GM23338 (cell line): ENCODE measurements around the gene NPLOC4.

Source experiments
- CREB1 ChIP-seq: fragments of 250-450 bp; sonication (Bioruptor Pico); IDR thresholded peaks from 2 replicates; pipeline ENCODE4 v1.5.0; 2020; ENCODE audit warnings: low read depth, mild to moderate bottlenecking, moderate library complexity
- EZH2 ChIP-seq: fragments of 200-600 bp; sonication (generic); IDR thresholded peaks from one replicate; pipeline ENCODE4 v1.8.0; 2017; ENCODE audit warnings: antibody characterized with exemption, mild to moderate bottlenecking, low read depth; ENCODE audit not compliant: unreplicated experiment
- EZH2phosphoT487 ChIP-seq: fragments of 200-600 bp; sonication (generic); IDR thresholded peaks from one replicate; pipeline ENCODE4 v1.8.1; 2018; ENCODE audit warnings: antibody characterized with exemption; ENCODE audit not compliant: unreplicated experiment
- JUNB ChIP-seq: IDR thresholded peaks from one replicate; pipeline ENCODE4 v1.6.1; 2016; ENCODE audit warnings: antibody characterized with exemption; ENCODE audit not compliant: unreplicated experiment
- POLR2AphosphoS5 ChIP-seq: IDR thresholded peaks from 2 replicates; pipeline ENCODE4 v1.6.1; 2016; ENCODE audit warnings: antibody characterized with exemption, low read depth
- REST ChIP-seq: IDR thresholded peaks from one replicate; pipeline ENCODE4 v1.6.1; 2018; ENCODE audit warnings: antibody characterized with exemption; ENCODE audit not compliant: unreplicated experiment
- ZNF114 ChIP-seq: fragments of 250-450 bp; sonication (Bioruptor Pico); IDR thresholded peaks from 2 replicates; pipeline ENCODE4 v1.5.0; 2020; ENCODE audit warnings: mild to moderate bottlenecking, moderate library complexity
- ZNF462 ChIP-seq: fragments of 250-450 bp; sonication (Bioruptor Pico); IDR thresholded peaks from 2 replicates; pipeline ENCODE4 v1.5.0; 2020; ENCODE audit warnings: mild to moderate bottlenecking, moderate library complexity
- TF ChIP-seq, protein P1 (sequence below), 2 experiments: fragments of 200-600 bp in 1 of 2; sonication (generic) in 1 of 2; conservative IDR thresholded peaks; 2 replicates each; pipeline versions ENCODE4 v1.5.1 to v1.6.1; 2016 to 2017; ENCODE audit warnings: antibody characterized with exemption in 2 of 2, low read depth in 2 of 2, mild to moderate bottlenecking in 2 of 2, moderate library complexity in 1 of 2

DNA sequence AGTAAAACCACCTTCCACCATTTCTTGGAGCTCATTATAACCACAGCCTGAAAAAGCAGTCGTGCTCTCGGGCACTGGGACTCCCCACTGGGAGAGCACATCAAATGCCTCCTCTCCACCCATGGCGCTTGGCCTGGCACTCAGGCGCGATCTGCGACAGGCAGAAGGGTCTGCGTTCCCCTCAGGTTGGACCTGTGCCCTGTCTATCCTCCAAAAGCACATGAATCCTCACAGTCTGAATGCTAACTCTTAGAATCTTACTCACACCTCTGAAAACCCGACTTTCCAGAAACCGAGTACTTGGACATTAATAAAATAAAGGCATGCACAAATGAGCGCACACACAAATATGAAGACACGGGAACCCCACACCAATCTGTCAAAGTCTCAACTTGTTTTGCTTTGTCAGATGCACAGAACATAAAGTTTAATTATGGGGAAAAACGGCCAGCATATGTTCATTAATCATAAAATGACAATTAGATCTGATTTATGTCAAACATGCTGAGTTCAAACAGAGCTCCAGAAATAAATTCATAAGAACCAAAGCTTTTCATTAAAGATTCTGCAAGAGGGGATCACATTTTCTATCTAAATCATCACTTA lies 64.2 kb downstream of the NPLOC4 start:
- TF ChIP-seq EZH2 (no peak), CREB1 (no peak), POLR2AphosphoS5 (no peak), EZH2phosphoT487 (no peak), REST (no peak), ZNF462 (no peak), JUNB (no peak), ZNF114 (no peak)
- TF ChIP-seq, protein P1, sequence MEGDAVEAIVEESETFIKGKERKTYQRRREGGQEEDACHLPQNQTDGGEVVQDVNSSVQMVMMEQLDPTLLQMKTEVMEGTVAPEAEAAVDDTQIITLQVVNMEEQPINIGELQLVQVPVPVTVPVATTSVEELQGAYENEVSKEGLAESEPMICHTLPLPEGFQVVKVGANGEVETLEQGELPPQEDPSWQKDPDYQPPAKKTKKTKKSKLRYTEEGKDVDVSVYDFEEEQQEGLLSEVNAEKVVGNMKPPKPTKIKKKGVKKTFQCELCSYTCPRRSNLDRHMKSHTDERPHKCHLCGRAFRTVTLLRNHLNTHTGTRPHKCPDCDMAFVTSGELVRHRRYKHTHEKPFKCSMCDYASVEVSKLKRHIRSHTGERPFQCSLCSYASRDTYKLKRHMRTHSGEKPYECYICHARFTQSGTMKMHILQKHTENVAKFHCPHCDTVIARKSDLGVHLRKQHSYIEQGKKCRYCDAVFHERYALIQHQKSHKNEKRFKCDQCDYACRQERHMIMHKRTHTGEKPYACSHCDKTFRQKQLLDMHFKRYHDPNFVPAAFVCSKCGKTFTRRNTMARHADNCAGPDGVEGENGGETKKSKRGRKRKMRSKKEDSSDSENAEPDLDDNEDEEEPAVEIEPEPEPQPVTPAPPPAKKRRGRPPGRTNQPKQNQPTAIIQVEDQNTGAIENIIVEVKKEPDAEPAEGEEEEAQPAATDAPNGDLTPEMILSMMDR (conservative IDR thresholded peaks at IDR 0.05; ENCODE audit: low read depth in 2 of 2), result no peak
